ENCODE results near the gene DSCAML1.

DNA sequence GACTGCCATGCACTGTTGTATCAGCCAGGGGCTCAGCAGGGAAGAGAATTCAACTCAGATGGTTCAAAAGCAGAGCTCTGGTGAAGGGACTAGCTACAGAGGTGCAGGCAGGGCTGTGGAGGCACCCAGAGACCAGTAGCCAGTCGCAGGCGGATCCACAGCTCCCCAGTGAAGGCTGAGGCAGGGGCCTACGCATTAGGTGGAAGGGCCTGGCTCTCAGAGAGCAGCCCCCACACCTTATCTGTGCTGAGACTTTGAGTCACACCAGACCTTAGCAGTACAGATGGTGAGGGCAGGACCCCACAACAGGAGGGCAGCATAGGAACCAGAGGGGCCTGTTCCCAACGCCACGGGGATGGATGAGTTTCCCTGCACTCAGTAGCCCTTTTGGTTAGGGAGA is 189.6 kb downstream of the DSCAML1 start:
- TF ChIP-seq, protein P1, sequence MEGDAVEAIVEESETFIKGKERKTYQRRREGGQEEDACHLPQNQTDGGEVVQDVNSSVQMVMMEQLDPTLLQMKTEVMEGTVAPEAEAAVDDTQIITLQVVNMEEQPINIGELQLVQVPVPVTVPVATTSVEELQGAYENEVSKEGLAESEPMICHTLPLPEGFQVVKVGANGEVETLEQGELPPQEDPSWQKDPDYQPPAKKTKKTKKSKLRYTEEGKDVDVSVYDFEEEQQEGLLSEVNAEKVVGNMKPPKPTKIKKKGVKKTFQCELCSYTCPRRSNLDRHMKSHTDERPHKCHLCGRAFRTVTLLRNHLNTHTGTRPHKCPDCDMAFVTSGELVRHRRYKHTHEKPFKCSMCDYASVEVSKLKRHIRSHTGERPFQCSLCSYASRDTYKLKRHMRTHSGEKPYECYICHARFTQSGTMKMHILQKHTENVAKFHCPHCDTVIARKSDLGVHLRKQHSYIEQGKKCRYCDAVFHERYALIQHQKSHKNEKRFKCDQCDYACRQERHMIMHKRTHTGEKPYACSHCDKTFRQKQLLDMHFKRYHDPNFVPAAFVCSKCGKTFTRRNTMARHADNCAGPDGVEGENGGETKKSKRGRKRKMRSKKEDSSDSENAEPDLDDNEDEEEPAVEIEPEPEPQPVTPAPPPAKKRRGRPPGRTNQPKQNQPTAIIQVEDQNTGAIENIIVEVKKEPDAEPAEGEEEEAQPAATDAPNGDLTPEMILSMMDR (IDR thresholded peaks at IDR 0.05): no peak
- no peak for TF ChIP-seq POLR2A (IDR thresholded peaks at IDR 0.05)
- no peak for TF ChIP-seq EP300 (IDR thresholded peaks at IDR 0.05; ENCODE audit: low read depth)
